ENCODE results near the gene PHF24. TPM values are rescaled to one million over a fixed set of nuclear protein-coding genes. Genes with fewer than 3 reads are reported as not detected.
"Not testable (repeated sequence)": the region's sequence is repeated elsewhere in the genome, so short reads cannot be mapped to it uniquely, and the experiment has no call there.

The PHF24 gene
- total RNA-seq, 1 donor from 2014 or later = not detected

DNA sequence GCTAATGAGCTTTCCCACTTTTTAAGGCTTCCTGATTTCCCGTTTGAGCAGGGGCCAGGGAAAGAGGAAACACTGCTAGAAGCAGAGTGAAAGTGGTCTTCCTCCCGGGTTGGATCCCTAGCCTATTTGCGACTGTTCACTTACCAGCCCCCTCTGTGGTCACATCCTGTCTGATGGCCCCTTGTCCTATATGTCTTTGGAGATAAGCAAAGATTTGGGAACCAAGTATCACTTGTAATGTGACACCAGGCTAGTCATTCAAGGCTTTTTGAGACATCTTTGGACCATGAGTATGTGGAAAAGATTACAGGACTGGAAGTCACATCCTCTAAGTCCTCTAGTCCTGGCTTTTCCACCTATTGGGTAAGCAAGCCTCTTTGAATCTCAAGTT lies 37.6 kb downstream of the PHF24 start:
- intact Hi-C loops (cut with micrococcal nuclease) = no loop called here

DNA sequence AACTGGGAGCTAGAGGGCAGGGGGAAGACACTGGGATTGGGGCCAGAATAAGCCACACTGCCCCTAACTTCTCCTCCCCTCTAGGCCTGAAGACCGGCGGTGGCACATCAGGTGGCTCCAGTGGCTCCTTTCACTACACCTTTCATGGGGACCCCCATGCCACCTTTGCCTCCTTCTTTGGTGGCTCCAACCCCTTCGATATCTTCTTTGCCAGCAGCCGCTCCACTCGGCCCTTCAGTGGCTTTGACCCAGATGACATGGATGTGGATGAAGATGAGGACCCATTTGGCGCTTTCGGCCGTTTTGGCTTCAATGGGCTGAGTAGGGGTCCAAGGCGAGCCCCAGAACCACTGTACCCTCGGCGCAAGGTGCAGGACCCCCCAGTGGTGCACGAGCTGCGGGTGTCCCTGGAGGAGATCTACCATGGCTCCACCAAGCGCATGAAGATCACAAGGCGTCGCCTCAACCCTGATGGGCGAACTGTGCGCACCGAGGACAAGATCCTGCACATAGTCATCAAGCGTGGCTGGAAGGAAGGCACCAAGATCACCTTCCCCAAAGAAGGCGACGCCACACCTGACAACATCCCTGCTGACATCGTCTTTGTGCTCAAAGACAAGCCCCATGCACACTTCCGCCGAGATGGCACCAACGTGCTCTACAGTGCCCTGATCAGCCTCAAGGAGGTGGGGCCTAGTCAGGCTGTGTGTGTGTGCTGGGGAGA lies 38.3 kb downstream of the PHF24 start:
- intact Hi-C loops (cut with micrococcal nuclease) = no loop called here

DNA sequence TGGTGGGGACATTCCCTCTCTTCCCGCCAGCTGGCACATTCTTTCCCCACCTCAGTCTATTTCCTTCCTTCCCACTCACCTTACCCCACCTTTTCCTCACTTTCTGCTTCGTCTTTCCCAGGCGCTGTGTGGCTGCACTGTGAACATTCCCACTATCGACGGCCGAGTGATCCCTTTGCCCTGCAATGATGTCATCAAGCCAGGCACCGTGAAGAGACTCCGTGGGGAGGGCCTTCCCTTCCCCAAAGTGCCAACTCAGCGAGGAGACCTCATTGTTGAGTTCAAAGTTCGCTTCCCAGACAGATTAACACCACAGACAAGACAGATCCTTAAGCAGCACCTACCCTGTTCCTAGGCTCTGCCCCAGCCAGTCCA lies 38.8 kb downstream of the PHF24 start:
- intact Hi-C loops (cut with micrococcal nuclease) = no loop called here

GRCh38 chr9:34997379-34997781 lies 39.3 kb downstream of the PHF24 start:
- intact Hi-C loops (cut with micrococcal nuclease) = no loop called here

DNA sequence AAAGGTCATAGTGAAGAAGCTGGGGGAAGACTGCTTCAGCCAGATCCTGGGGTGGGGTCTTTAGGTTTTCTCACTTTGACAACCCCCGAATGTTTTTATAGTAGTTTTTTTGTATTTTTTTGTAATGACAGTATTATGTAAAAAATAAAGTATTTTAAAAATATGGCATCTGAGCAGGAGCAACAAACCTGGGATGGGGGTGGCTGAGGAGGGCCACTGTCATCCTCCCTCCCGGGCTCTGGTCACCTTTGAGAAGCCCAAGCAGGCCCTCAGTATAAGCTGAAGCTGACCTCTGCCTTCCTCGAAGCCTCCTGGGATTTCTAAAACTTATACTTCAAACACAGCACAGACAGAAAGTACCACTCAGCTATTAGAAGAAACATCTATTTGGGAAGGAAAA lies 40.2 kb downstream of the PHF24 start:
- intact Hi-C loops (cut with micrococcal nuclease) = no loop called here

DNA sequence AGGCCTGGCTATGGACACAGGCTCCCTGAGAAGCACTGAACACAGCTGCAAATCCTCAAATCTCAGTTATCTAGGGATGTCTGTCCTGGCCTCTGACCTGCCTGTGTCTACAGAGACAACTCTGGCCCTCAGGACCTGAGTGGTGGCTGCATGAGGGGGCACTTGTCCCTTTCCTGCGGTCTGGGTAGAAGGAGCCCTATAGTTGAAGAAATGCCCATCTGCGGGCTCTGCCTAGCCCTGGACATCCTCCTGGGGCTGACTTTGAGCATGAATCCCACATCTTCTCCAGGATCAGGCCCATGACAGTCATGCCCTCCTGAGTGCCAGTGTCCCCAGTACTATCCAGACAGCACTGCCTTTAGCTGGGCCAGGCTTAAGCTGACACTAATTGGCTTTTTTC lies 41.5 kb downstream of the PHF24 start:
- intact Hi-C loops (cut with micrococcal nuclease) = no loop called here

DNA sequence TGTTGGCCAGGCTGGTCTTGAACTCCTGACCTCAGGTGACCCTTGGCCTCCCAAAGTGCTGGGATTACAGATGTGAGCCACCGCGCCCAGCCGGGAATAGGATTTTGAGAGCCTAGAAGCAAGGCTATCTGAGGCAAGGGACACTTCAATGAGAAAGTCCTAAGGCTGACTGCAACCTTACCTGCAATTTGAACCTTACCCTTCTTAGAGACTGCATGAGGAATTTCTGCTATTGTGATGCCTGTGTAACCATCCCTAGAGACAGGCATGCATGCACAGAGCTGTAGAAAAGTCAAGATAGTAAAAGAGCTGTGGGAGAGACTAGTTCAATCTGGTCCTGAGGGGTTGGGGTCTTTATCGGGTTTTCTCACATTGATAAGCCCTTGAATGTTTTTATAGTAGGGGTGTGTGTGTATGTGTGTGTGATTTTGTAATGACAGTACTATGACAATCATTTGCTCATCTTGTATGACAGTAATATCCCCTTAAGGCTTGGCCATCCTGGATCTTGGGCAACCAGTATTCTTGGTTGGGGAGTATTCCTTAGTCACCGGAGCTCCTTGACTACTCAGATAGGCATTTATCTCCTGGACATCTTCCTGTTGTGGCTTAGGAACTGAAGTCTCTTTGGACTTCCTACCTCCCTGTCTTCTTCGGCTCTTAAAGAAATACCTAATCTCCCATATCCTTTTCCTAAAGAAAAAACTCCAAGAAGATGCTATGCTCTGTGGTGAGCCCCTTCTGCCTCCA lies 42.6 kb downstream of the PHF24 start:
- intact Hi-C loops (cut with micrococcal nuclease) = no loop called here

DNA sequence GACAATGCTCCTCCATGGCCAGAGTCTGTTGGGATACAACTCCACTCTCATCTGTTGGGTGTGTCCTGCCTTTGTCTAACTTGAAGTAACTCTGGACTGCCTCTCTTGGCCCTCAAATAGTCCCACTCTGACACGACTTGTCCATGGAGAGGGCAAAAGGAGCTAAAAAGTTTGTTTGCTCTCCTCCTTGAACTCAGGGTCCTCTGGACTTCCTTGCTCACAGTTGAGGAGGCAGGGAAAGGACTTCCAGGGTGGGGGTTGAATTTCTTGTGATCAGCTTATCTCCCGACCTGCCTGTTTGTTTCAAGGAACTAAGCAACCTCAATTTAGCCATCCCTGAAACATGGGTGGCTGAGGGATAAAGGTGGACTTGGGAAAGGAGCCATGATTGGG lies 43.2 kb downstream of the PHF24 start:
- intact Hi-C loops (cut with micrococcal nuclease) = no loop called here

DNA sequence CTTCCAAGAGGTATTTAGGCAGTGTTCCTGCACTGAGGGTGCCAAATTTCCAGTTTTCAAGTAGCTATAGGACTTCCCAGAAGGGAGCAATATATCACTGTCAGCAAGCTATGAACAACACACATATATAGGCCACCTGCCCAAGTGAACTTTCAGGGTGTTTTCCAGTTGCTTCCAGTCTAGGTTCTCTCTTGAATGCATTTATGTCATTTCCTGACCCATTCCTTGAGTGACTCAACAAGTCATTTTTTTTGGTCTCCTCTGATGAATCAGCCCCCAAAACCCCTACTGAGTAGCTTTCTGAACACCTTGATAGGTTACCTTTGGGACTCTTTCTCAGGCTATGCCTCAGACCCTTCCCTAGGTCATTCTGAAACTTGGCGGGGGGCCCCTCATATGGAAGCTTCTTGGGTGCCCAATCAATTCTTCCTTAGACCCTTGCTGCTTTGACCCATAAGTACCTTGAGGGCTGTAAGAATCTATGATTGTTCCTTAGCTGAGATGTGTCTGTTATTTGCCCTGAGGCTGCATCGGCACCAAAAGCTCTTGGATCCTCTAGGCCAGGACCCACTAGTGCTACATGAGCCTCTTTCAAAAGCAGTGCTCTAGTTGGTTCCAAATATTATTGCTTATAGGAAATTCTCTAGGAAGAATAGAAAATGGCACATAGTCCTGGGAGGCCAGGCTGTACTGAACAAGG lies 43.9 kb downstream of the PHF24 start:
- intact Hi-C loops (cut with micrococcal nuclease) = no loop called here

GRCh38 chr9:35002623-35003022 lies 44.5 kb downstream of the PHF24 start:
- intact Hi-C loops (cut with micrococcal nuclease) = no loop called here

DNA sequence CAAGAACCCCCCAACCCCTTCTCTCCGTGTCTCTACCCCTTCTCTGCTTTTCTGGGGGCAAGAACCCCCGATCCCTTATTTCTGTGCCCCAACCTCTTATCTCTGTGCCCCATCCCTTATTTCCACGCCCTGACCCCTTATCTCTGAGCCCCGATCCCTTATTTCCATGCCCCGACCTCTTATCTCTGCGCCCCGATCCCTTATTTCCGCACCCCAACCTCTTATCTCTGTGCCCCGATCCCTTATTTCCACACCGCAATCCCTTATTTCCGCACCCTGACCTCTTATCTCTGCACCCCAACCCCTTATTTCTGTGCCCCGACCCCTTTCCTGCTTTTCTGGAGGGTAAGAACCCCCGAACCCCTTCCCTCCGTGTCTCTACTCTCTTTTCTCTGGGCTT lies 46.2 kb downstream of the PHF24 start:
- intact Hi-C loops (cut with micrococcal nuclease) = not testable (repeated sequence)

GRCh38 chr9:35010351-35010958 lies 52.4 kb downstream of the PHF24 start:
- intact Hi-C loops (cut with micrococcal nuclease) = no loop called here

GRCh38 chr9:35014517-35014916 lies 56.4 kb downstream of the PHF24 start:
- intact Hi-C loops (cut with micrococcal nuclease) = no loop called here

GRCh38 chr9:35023443-35023842 lies 65.4 kb downstream of the PHF24 start:
- intact Hi-C loops (cut with micrococcal nuclease) = not testable (repeated sequence)

DNA sequence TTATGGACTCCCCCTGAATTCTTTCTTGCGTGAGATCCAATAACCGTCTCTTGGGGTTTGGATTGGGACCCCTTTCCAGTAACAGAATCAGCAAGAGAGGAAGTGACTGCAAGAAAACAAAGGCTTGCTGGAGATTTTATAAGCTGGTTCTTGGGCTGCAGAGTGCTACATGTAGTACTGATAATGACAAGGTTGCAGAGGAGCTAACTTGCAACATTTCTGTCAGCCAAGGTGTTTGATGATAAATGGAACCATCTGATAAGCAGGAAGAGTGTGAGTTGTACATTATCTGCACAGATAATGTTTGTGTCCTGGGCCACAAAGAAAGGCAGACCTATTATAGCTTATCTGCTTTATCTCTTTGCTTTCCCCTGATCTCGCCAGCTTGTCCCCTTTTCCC lies 68.6 kb downstream of the PHF24 start:
- intact Hi-C loops (cut with micrococcal nuclease) = no loop called here

GRCh38 chr9:35027374-35027773 lies 69.3 kb downstream of the PHF24 start:
- intact Hi-C loops (cut with micrococcal nuclease) = no loop called here

DNA sequence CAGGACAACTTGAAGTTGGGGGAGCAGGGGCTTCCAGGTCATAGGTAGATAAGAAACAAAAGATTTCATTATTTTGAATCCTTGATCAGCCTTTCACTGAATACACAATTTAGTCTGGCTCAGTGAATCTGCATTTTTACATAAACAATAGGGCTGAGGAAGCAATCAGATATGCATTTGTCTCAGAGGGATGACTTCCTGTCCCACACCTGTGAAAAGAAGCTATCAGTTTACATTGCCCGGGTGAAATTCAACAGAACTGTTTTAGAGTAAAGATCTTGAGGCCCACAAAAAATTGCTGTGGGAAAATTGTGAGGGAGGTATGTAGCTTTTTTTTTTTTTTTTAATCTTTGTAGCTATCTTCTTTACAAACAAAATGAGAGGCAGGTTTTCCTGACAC lies 69.8 kb downstream of the PHF24 start:
- intact Hi-C loops (cut with micrococcal nuclease) = no loop called here

DNA sequence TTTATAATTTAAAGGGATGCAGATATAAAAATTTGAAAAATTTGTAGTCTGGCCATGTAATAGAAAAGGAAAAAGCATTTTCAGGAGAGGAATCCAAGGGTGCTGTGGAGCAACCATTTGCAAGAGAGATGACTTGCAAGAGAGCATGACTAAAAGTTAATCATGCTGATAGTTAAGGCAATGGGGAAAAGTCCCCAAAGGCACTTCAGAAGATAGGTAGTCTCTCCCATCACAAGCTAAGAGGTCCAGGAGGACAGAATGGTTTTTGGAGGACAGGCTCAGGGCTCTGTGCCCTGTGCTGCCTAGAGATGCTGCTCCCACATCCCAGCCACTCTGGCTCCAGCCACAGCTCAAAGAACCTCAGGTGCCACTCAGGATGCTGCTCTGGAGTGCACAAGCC lies 70.3 kb downstream of the PHF24 start:
- intact Hi-C loops (cut with micrococcal nuclease) = no loop called here

DNA sequence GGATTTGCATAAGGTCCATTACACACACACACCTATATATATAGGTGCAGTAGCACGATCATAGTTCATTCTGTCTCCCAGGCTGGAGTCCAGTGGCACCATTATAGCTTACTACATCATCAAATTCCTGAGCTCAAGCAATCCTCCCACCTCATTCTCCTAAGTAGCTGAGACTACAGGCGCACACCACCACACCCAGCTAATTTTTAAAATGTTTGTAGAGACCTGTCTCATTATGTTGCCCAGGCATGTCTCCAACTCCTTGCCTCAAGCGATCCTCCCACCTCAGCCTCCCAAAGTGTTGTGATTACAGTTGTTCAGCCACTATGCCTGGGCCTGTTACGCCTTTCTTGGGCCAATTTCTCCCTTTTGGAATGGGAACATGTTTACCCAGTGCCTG lies 71.2 kb downstream of the PHF24 start:
- intact Hi-C loops (cut with micrococcal nuclease) = no loop called here

DNA sequence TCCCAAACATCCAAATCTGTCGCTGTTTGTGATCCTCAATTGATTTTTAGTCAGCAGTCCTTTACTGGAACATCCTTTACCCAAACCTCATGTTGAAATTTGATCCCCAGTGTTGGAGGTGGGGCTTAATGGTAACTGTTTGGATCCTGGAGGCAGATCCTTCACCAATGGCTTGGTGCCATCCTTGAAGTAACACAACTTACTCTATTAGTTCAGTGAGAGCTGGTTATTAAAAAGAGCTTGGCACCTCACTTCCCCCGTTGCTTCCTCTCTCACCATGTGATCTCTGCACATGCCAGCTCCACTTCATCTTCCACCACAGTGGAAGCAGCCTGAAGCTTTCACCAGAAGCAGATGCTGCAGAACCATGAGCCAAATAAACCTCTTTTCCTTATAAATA lies 71.8 kb downstream of the PHF24 start:
- intact Hi-C loops (cut with micrococcal nuclease) = no loop called here
